D721Med (cell line): ENCODE results near the gene DNAJC25.

Experiments
- DNase-seq: peaks from one replicate; pipeline ENCODE4 v3.0.0; 2011; ENCODE audit warnings: low spot score; ENCODE audit not compliant: insufficient read length
- FAIRE-seq: peaks from 2 replicates; lab custom pipeline; 2011; peaks lifted over from hg19 to GRCh38; lab: Jason Lieb, UNC
- CTCF ChIP-seq: IDR thresholded peaks from 2 replicates; pipeline ENCODE4 v1.5.1; 2012; ENCODE audit warnings: mild to moderate bottlenecking, control low read depth; ENCODE audit not compliant: insufficient read depth; ENCODE audit errors: missing control alignments

The DNAJC25 gene

GRCh38 chr9:111657051-111657450, 25.9 kb downstream of the DNAJC25 start:
- FAIRE-seq (no peak), DNase-seq (no peak)
- TF ChIP-seq CTCF, result no peak

GRCh38 chr9:111658943-111659342, 27.8 kb downstream of the DNAJC25 start:
- TF ChIP-seq CTCF, result no peak
- DNase-seq (no peak), FAIRE-seq (no peak)

- FAIRE-seq, result no peak
These were observed 28.6 kb downstream of the DNAJC25 start for GRCh38 chr9:111659691-111660090.

GRCh38 chr9:111661150-111661801, 30.1 kb downstream of the DNAJC25 start, which contains the start of gene GNG10:
Gene GNG10 (plus strand): TSS chr9:111661605. CDS start chr9:111661635, 30 bp downstream.
- TF ChIP-seq CTCF, result no peak
- DNase-seq, result peak; percentile 64
- no peak for FAIRE-seq

More at GRCh38 chr9:111659691-111660090, 28.6 kb downstream of the DNAJC25 start:
- DNase-seq, result no peak
- TF ChIP-seq CTCF, result no peak

- no peak for TF ChIP-seq CTCF
- DNase-seq, result peak; percentile 25
- FAIRE-seq, result no peak
These were observed 30.8 kb downstream of the DNAJC25 start for GRCh38 chr9:111661802-111662521.

GRCh38 chr9:111662576-111663300, 31.6 kb downstream of the DNAJC25 start:
- no peak for FAIRE-seq
- DNase-seq, result no peak

More at GRCh38 chr9:111662576-111663300, 31.6 kb downstream of the DNAJC25 start:
- no peak for TF ChIP-seq CTCF
